Trophoblast cell (in vitro differentiated cells and primary cell): ENCODE results near the gene MYBBP1A. TPM values are rescaled to one million over a fixed set of nuclear protein-coding genes. Genes with fewer than 3 reads are reported as not detected.
"Not testable (repeated sequence)": the region's sequence is repeated elsewhere in the genome, so short reads cannot be mapped to it uniquely, and the experiment has no call there.

Experiments
- DNase-seq, 2 donors: peaks; one replicate each; pipeline ENCODE4 v3.0.0-alpha.2; 2016
- H2AFZ ChIP-seq: 2 replicates; pipeline ENCODE4 v1.6.1; 2013; ENCODE audit warnings: low read length, moderate library complexity, mild to moderate bottlenecking; ENCODE audit not compliant: insufficient read depth, poor library complexity
- H2AK5ac ChIP-seq: 2 replicates; pipeline ENCODE4 v1.6.1; 2013; ENCODE audit warnings: mild to moderate bottlenecking, low read length
- H2BK120ac ChIP-seq: 2 replicates; pipeline ENCODE4 v1.6.1; 2013; ENCODE audit warnings: low read length, mild to moderate bottlenecking, moderate library complexity; ENCODE audit not compliant: insufficient read depth, poor library complexity
- H2BK12ac ChIP-seq: 2 replicates; pipeline ENCODE4 v1.6.1; 2013; ENCODE audit warnings: mild to moderate bottlenecking, low read length, moderate library complexity
- H2BK5ac ChIP-seq: 2 replicates; pipeline ENCODE4 v1.6.1; 2013; ENCODE audit warnings: low read length, low read depth, moderate library complexity, mild to moderate bottlenecking; ENCODE audit not compliant: poor library complexity
- H3K14ac ChIP-seq: 2 replicates; pipeline ENCODE4 v1.6.1; 2013; ENCODE audit warnings: mild to moderate bottlenecking, low read length
- H3K18ac ChIP-seq: 2 replicates; pipeline ENCODE4 v1.6.1; 2013; ENCODE audit warnings: mild to moderate bottlenecking, low read length
- H3K23ac ChIP-seq: 2 replicates; pipeline ENCODE4 v1.6.1; 2013; ENCODE audit warnings: low read length
- H3K27ac ChIP-seq: 2 replicates; pipeline ENCODE4 v1.5.1; 2013; ENCODE audit warnings: low read depth, mild to moderate bottlenecking, inconsistent platforms, low read length, moderate library complexity
- H3K27me3 ChIP-seq: 2 replicates; pipeline ENCODE4 v1.6.1; 2013; ENCODE audit warnings: inconsistent platforms, mild to moderate bottlenecking, low read length, moderate library complexity; ENCODE audit not compliant: insufficient read depth
- H3K36me3 ChIP-seq, 2 experiments: 1 replicate in 1 of 2; 2 replicates in 1 of 2; pipeline ENCODE4 v1.6.1; 2013; ENCODE audit warnings: low read length in 2 of 2, mild to moderate bottlenecking in 2 of 2, moderate library complexity in 1 of 2; ENCODE audit not compliant: insufficient read depth in 2 of 2, control insufficient read depth in 1 of 2
- H3K4ac ChIP-seq: 2 replicates; pipeline ENCODE4 v1.6.1; 2013; ENCODE audit warnings: low read depth, mild to moderate bottlenecking, low read length, moderate library complexity
- H3K4me1 ChIP-seq, 2 experiments: 1 replicate in 1 of 2; 2 replicates in 1 of 2; pipeline ENCODE4 v1.6.1; 2013; ENCODE audit warnings: low read length in 2 of 2, mild to moderate bottlenecking in 2 of 2, moderate library complexity in 1 of 2; ENCODE audit not compliant: insufficient read depth in 2 of 2, control insufficient read depth in 1 of 2
- H3K4me2 ChIP-seq: 2 replicates; pipeline ENCODE4 v1.6.1; 2013; ENCODE audit warnings: inconsistent platforms, mild to moderate bottlenecking, low read length, moderate library complexity
- H3K4me3 ChIP-seq: 2 replicates; pipeline ENCODE4 v1.5.1; 2013; ENCODE audit warnings: mild to moderate bottlenecking, low read depth, low read length, inconsistent platforms
- H3K79me1 ChIP-seq: one replicate; pipeline ENCODE4 v1.6.1; 2013; ENCODE audit warnings: low read length
- H3K79me2 ChIP-seq: 2 replicates; pipeline ENCODE4 v1.6.1; 2013; ENCODE audit warnings: low read length, mild to moderate bottlenecking; ENCODE audit not compliant: control insufficient read depth, insufficient read depth, poor library complexity
- H3K9ac ChIP-seq: 2 replicates; pipeline ENCODE4 v1.6.1; 2013; ENCODE audit warnings: mild to moderate bottlenecking, low read length
- H3K9me3 ChIP-seq: 2 replicates; pipeline ENCODE4 v1.6.1; 2013; ENCODE audit warnings: low read depth, mild to moderate bottlenecking, control low read depth, inconsistent platforms, low read length; ENCODE audit not compliant: insufficient read depth
- H4K12ac ChIP-seq: 2 replicates; pipeline ENCODE4 v1.6.1; 2013; ENCODE audit warnings: low read depth, mild to moderate bottlenecking, low read length, moderate library complexity
- H4K8ac ChIP-seq: 2 replicates; pipeline ENCODE4 v1.6.1; 2013; ENCODE audit warnings: low read depth, mild to moderate bottlenecking, low read length, moderate library complexity
- H4K91ac ChIP-seq: one replicate; pipeline ENCODE4 v1.6.1; 2013; ENCODE audit warnings: low read depth, mild to moderate bottlenecking, low read length, moderate library complexity
- WGBS: extraction: QIAGEN DNeasy Blood & Tissue Kit; methylation state at CpG from one replicate; pipeline ENCODE4 v1.1.7; 2013; ENCODE audit warnings: missing lambda C conversion rate; ENCODE audit not compliant: insufficient read length, insufficient coverage; ENCODE audit errors: extremely low coverage; 5-methylcytosine and 5-hydroxymethylcytosine counted together
- polyA plus RNA-seq: library from polyadenylated mRNA; stranded (reverse); fragments of 200-250 nt; gene quantifications from 2 replicates; pipeline ENCODE4 v1.2.3, GENCODE V29; 2013

The MYBBP1A gene, protein sequence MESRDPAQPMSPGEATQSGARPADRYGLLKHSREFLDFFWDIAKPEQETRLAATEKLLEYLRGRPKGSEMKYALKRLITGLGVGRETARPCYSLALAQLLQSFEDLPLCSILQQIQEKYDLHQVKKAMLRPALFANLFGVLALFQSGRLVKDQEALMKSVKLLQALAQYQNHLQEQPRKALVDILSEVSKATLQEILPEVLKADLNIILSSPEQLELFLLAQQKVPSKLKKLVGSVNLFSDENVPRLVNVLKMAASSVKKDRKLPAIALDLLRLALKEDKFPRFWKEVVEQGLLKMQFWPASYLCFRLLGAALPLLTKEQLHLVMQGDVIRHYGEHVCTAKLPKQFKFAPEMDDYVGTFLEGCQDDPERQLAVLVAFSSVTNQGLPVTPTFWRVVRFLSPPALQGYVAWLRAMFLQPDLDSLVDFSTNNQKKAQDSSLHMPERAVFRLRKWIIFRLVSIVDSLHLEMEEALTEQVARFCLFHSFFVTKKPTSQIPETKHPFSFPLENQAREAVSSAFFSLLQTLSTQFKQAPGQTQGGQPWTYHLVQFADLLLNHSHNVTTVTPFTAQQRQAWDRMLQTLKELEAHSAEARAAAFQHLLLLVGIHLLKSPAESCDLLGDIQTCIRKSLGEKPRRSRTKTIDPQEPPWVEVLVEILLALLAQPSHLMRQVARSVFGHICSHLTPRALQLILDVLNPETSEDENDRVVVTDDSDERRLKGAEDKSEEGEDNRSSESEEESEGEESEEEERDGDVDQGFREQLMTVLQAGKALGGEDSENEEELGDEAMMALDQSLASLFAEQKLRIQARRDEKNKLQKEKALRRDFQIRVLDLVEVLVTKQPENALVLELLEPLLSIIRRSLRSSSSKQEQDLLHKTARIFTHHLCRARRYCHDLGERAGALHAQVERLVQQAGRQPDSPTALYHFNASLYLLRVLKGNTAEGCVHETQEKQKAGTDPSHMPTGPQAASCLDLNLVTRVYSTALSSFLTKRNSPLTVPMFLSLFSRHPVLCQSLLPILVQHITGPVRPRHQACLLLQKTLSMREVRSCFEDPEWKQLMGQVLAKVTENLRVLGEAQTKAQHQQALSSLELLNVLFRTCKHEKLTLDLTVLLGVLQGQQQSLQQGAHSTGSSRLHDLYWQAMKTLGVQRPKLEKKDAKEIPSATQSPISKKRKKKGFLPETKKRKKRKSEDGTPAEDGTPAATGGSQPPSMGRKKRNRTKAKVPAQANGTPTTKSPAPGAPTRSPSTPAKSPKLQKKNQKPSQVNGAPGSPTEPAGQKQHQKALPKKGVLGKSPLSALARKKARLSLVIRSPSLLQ (N-terminal part only)
- 12.1 and 12.4 TPM in 2 replicates for polyA plus RNA-seq

DNA sequence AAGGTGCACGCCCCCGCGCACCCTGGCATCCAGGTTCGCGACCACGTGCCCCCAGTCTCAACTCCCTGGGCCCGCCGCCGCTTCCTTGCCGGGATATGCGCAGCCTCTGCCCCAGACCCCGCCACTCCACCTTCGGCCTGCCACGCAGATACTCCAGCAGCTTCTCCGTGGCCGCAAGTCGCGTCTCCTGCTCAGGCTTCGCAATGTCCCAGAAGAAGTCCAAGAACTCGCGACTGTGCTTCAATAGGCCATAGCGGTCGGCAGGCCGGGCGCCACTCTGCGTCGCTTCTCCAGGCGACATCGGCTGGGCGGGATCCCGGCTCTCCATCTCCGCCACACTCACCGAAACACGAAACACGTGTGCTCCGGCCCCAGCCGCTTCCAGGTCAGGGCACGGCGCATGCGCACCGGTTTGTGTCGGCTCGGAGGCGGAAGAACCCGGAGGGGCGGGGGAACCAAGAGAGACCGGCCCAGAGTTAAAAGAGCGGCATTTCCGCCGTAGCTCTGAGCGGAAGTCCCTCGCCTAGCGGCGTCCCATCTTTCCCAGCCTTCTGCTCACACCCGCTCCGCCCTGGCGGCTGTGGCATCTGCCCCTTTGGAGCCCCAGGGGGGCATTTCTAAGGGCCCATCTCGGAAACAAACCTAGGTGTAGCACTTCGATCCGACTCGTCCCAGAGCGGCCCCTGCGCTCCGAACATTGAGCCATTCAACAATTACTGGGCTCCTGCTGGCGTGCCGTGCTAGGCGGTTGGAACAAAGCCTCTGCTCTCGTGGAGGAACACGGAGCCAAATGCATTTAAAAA is at the start of gene MYBBP1A:
Gene MYBBP1A (minus strand): TSS at position 388 of the 803 bp plus-strand sequence. CDS start 60 bp downstream, at position 328.
- Histone ChIP-seq H3K4me3 (peak within 1 kb of the TSS; percentile 85), H3K79me1 (peaks cover 8% of the 10 kb centered on the region), H3K27ac (peak within 1 kb of the TSS; percentile 50), H3K4me1 (peaks cover 27 to 30% of the 10 kb centered on the region in 2 experiments), H3K79me2 (peaks cover 8% of the 10 kb centered on the region), H4K8ac (peak within 1 kb of the TSS; percentile 95), H2BK12ac (peak within 1 kb of the TSS; percentile 66), H3K18ac (peak within 1 kb of the TSS; percentile 55), H4K12ac (peak within 1 kb of the TSS; percentile 93), H3K9ac (peak within 1 kb of the TSS; percentile 80), H3K36me3 (peaks cover 25 to 27% of the 10 kb centered on the region in 2 experiments), H3K23ac (no peak within 1 kb of the TSS), H2BK120ac (peak within 1 kb of the TSS; percentile 73), H2BK5ac (peak within 1 kb of the TSS; percentile 77), H3K4me2 (peak within 1 kb of the TSS; percentile 89), H3K9me3 (peaks cover 2% of the 10 kb centered on the region), H2AFZ (peak within 1 kb of the TSS; percentile 62), H3K14ac (peak within 1 kb of the TSS; percentile 76), H4K91ac (peak within 1 kb of the TSS; percentile 79), H3K27me3 (no peaks in the 10 kb centered on the region), H2AK5ac (peak within 1 kb of the TSS; percentile 64), H3K4ac (peak within 1 kb of the TSS; percentile 53)
- peak; percentile 97 to 98 for DNase-seq
- WGBS, result no CpG with 5 or more reads among the region's 69 CpGs

DNA sequence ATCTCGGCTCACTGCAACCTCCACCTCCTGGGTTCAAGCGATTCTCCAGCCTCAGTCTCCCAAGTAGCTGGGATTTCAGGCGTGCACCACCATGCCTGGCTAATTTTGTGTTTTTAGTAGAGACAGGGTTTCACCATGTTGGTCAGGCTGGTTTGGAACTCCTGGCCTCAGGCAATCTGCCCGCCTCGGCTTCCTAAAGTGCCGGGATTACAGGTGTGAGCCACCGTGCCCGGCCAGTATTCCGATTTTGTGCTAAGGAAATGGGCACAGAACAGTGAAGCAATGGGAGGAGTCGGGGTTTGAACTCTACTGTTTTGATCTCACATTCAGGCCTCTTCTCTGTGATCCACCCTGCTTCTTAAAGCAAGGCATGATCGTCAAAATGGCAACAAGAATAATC is 49.6 kb upstream of the MYBBP1A start:
- not testable (repeated sequence) for H2BK12ac ChIP-seq, H4K12ac ChIP-seq, H3K23ac ChIP-seq, H3K18ac ChIP-seq, H3K4me2 ChIP-seq, H3K79me2 ChIP-seq, H2BK5ac ChIP-seq, H3K79me1 ChIP-seq, H3K4ac ChIP-seq, H2AFZ ChIP-seq, H4K8ac ChIP-seq, H3K27me3 ChIP-seq, H4K91ac ChIP-seq, H3K9me3 ChIP-seq, H2BK120ac ChIP-seq, H3K27ac ChIP-seq, H3K14ac ChIP-seq, H2AK5ac ChIP-seq, H3K4me3 ChIP-seq, H3K9ac ChIP-seq
- DNase-seq, result peak; percentile 47 to 74
- Histone ChIP-seq H3K4me1 (peaks cover 24 to 25% of the 10 kb centered on the region in 2 experiments), H3K36me3 (peaks cover 46 to 47% of the 10 kb centered on the region in 2 experiments)
- WGBS, result no CpG with 5 or more reads among the region's 11 CpGs

DNA sequence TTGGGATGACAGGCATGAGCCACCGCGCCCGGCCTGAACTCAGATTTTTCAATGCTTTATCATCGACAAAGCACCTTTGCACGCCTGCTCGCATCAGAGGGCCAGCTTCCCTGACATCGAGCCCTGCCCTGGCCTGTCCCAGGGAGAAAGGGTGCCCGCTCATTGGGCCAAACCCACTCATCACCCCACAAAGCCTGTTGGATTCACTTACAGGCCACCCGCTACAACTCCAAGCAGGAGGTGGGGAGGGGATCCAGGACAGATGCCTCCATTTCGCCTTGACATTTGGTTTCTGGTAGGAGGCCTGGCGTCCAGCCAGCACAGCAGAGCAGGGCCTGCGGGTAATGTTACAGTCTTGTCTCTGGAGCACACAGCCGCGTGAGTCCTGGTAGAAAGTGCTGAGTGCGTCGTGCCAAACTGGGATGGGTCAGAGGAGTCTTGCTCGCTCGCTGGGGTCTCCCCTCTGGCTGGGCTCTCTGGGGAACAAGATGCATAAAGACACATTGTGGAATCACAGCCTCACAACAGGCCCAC is 49.0 kb upstream of the MYBBP1A start:
- Histone ChIP-seq H3K79me2 (peaks cover 5% of the 10 kb centered on the region), H2BK5ac (no peak overlapping the region), H3K4me1 (peaks cover 27% of the 10 kb centered on the region in 2 experiments), H2BK12ac (peak overlapping the region; percentile 7), H2AFZ (no peak overlapping the region), H4K8ac (no peak overlapping the region), H3K27ac (no peak overlapping the region), H3K4me2 (no peak overlapping the region), H3K18ac (peak overlapping the region; percentile 26), H2AK5ac (no peak overlapping the region), H3K4ac (no peak overlapping the region), H3K9me3 (peaks cover 2% of the 10 kb centered on the region), H3K9ac (no peak overlapping the region), H3K27me3 (no peaks in the 10 kb centered on the region), H3K36me3 (peaks cover 46 to 47% of the 10 kb centered on the region in 2 experiments), H2BK120ac (no peak overlapping the region), H3K4me3 (no peak overlapping the region), H3K14ac (no peak overlapping the region), H3K23ac (no peak overlapping the region), H4K91ac (peak overlapping the region; percentile 1), H4K12ac (no peak overlapping the region), H3K79me1 (peaks cover 9% of the 10 kb centered on the region)
- no CpG with 5 or more reads among the region's 18 CpGs for WGBS
- DNase-seq, result peak; percentile 73 to 75
